A549 (cell line): ENCODE measurements around the gene NEU4. TPM values are rescaled to one million over a fixed set of nuclear protein-coding genes. Genes with fewer than 3 reads are reported as not detected.

ENCODE experiments used
- ATAC-seq, 2 experiments: fragments of 200-7000 bp in 1 of 2; fragments of >200 bp in 1 of 2; cut with Nextera tagmentation in 1 of 2; cut with Tn5 transposase in 1 of 2; 3 replicates each; pipeline versions ENCODE4 v1.8.0 to v1.9.1; 2018 to 2020; ENCODE audit warnings: mild to moderate bottlenecking in 1 of 2, moderate library complexity in 1 of 2
- CTCF ChIA-PET: fragments of 300-600 bp; sonication (Branson Sonifier 250); formaldehyde crosslinking; extraction: SDS; loops from one replicate; lab custom pipeline; 2021; ENCODE audit warnings: antibody characterized with exemption, inconsistent platforms; lab: Yijun Ruan, JAX
- POLR2A ChIA-PET: fragments of 350-600 bp; formaldehyde crosslinking; extraction: SDS; loops from one replicate; lab custom pipeline; 2021; ENCODE audit warnings: antibody characterized with exemption, inconsistent platforms; lab: Yijun Ruan, JAX
- DNase-seq, 2 experiments: peaks; one replicate each; pipeline versions ENCODE4 v3.0.0 to v3.0.0-alpha.2; 2011 to 2016; ENCODE audit warnings: low read depth in 1 of 2, low spot score in 1 of 2
- FAIRE-seq: peaks from 2 replicates; lab custom pipeline; 2011; peaks lifted over from hg19 to GRCh38; lab: Jason Lieb, UNC
- H3K27ac ChIP-seq, 2 experiments: fragments of >200 bp; sonication (Bioruptor Twin); formaldehyde crosslinking; 3 replicates each; pipeline ENCODE4 v1.5.1; 2016 to 2017
- H3K4me1 ChIP-seq: fragments of >200 bp; sonication (Bioruptor Twin); formaldehyde crosslinking; 3 replicates; pipeline ENCODE4 v1.6.1; 2016
- H3K4me2 ChIP-seq: fragments of >200 bp; sonication (Bioruptor Twin); formaldehyde crosslinking; 3 replicates; pipeline ENCODE4 v1.6.1; 2016
- H3K4me3 ChIP-seq: fragments of >200 bp; sonication (Bioruptor Twin); formaldehyde crosslinking; 3 replicates; pipeline ENCODE4 v1.5.1; 2016
- H3K9me3 ChIP-seq: fragments of >200 bp; sonication (Bioruptor Twin); formaldehyde crosslinking; 3 replicates; pipeline ENCODE4 v1.6.1; 2016
- CEBPB ChIP-seq, 2 experiments: fragments of >200 bp in 1 of 2; sonication (Bioruptor Twin) in 1 of 2; formaldehyde crosslinking in 1 of 2; IDR thresholded peaks; 2 replicates each; pipeline ENCODE4 v1.6.1; 2012 to 2016
- CHD2 ChIP-seq: fragments of 150-350 bp; IDR thresholded peaks from 2 replicates; pipeline ENCODE4 v1.6.1; 2014; ENCODE audit warnings: low read length; ENCODE audit not compliant: partially characterized antibody
- EHF ChIP-seq: fragments of 250-450 bp; sonication (Bioruptor Pico); IDR thresholded peaks from 2 replicates; pipeline ENCODE4 v1.5.0; 2020; ENCODE audit warnings: mild to moderate bottlenecking
- EHMT2 ChIP-seq: fragments of 200-600 bp; sonication (generic); IDR thresholded peaks from 2 replicates; pipeline ENCODE4 v1.6.1; 2016; ENCODE audit warnings: antibody characterized with exemption, low read depth, mild to moderate bottlenecking, moderate library complexity
- ELK1 ChIP-seq: fragments of 150-350 bp; IDR thresholded peaks from 2 replicates; pipeline ENCODE4 v1.6.1; 2014; ENCODE audit warnings: low read depth, mild to moderate bottlenecking, low read length
- FOSB ChIP-seq: fragments of 250-450 bp; sonication (Bioruptor Pico); IDR thresholded peaks from 2 replicates; pipeline ENCODE4 v1.5.0; 2020; ENCODE audit warnings: mild to moderate bottlenecking, moderate library complexity
- FOSL2 ChIP-seq, 2 experiments: fragments of 450-650 bp in 1 of 2; fragments of >200 bp in 1 of 2; sonication (Bioruptor Twin) in 1 of 2; formaldehyde crosslinking; IDR thresholded peaks; 2 replicates each; pipeline versions ENCODE4 v1.5.0 to v1.6.1; 2016 to 2020; ENCODE audit warnings: mild to moderate bottlenecking in 1 of 2, moderate library complexity in 1 of 2
- HES2 ChIP-seq: fragments of >200 bp; sonication (Bioruptor Twin); formaldehyde crosslinking; IDR thresholded peaks from 2 replicates; pipeline ENCODE4 v1.6.1; 2016
- HMGXB4 ChIP-seq: fragments of 250-450 bp; sonication (Bioruptor Pico); IDR thresholded peaks from 2 replicates; pipeline ENCODE4 v1.5.0; 2021; ENCODE audit warnings: mild to moderate bottlenecking, moderate library complexity, borderline replicate concordance
- HOXB13 ChIP-seq: fragments of 250-450 bp; sonication (Bioruptor Pico); IDR thresholded peaks from 2 replicates; pipeline ENCODE4 v1.5.0; 2020; ENCODE audit warnings: low read depth, mild to moderate bottlenecking, moderate library complexity
- HOXB5 ChIP-seq: fragments of 250-450 bp; sonication (Bioruptor Pico); IDR thresholded peaks from 2 replicates; pipeline ENCODE4 v1.5.0; 2020; ENCODE audit warnings: mild to moderate bottlenecking, moderate library complexity
- KDM1A ChIP-seq: fragments of 200-600 bp; sonication (generic); IDR thresholded peaks from 2 replicates; pipeline ENCODE4 v1.6.1; 2016; ENCODE audit warnings: low read depth, mild to moderate bottlenecking
- MAFK ChIP-seq: fragments of 450-650 bp; IDR thresholded peaks from 2 replicates; pipeline ENCODE4 v1.6.1; 2014; ENCODE audit not compliant: partially characterized antibody
- MAX ChIP-seq: IDR thresholded peaks from 2 replicates; pipeline ENCODE4 v1.6.1; 2012
- MYC ChIP-seq: IDR thresholded peaks from 2 replicates; pipeline ENCODE4 v1.6.1; 2012; ENCODE audit warnings: mild to moderate bottlenecking, inconsistent platforms, low read length, improper control_type of control experiment, borderline replicate concordance
- NR3C1 ChIP-seq: fragments of >200 bp; sonication (Bioruptor Twin); formaldehyde crosslinking; IDR thresholded peaks from 3 replicates; pipeline ENCODE4 v1.6.1; 2017
- PHF8 ChIP-seq: fragments of 200-600 bp; sonication (generic); IDR thresholded peaks from 2 replicates; pipeline ENCODE4 v1.6.1; 2016; ENCODE audit warnings: low read depth, mild to moderate bottlenecking, antibody characterized with exemption, moderate library complexity, borderline replicate concordance
- RAD21 ChIP-seq, 2 experiments: fragments of >200 bp in 1 of 2; sonication (Bioruptor Twin) in 1 of 2; formaldehyde crosslinking in 1 of 2; IDR thresholded peaks in 1 of 2; conservative IDR thresholded peaks in 1 of 2; 2 replicates in 1 of 2; 3 replicates in 1 of 2; pipeline ENCODE4 v1.6.1; 2012 to 2018; ENCODE audit warnings: inconsistent platforms in 1 of 2
- RCOR1 ChIP-seq: fragments of 150-350 bp; IDR thresholded peaks from 2 replicates; pipeline ENCODE4 v1.6.1; 2014; ENCODE audit warnings: antibody characterized with exemption, low read length, low read depth
- REST ChIP-seq: fragments of 200-600 bp; sonication (generic); IDR thresholded peaks from 2 replicates; pipeline ENCODE4 v1.6.1; 2016; ENCODE audit warnings: antibody characterized with exemption, mild to moderate bottlenecking, moderate library complexity
- SMC3 ChIP-seq: fragments of >200 bp; sonication (Bioruptor Twin); formaldehyde crosslinking; IDR thresholded peaks from 3 replicates; pipeline ENCODE4 v1.6.1; 2018; ENCODE audit warnings: inconsistent platforms
- SREBF2 ChIP-seq: fragments of 450-650 bp; IDR thresholded peaks from 2 replicates; pipeline ENCODE4 v1.6.1; 2014; ENCODE audit warnings: mild to moderate bottlenecking, moderate library complexity
- TFCP2L1 ChIP-seq: fragments of 250-450 bp; sonication (Bioruptor Pico); IDR thresholded peaks from 2 replicates; pipeline ENCODE4 v1.5.0; 2021; ENCODE audit warnings: mild to moderate bottlenecking
- ZSCAN20 ChIP-seq: fragments of 250-450 bp; sonication (Bioruptor Pico); IDR thresholded peaks from 2 replicates; pipeline ENCODE4 v1.8.0; 2022; ENCODE audit warnings: mild to moderate bottlenecking, moderate library complexity
- WGBS: methylation state at CpG from one replicate; pipeline ENCODE4 v1.1.6; 2017; ENCODE audit errors: missing lambda C conversion rate; 5-methylcytosine and 5-hydroxymethylcytosine counted together
- polyA plus RNA-seq, 4 experiments: library from polyadenylated mRNA; depleted of rRNA in 3 of 4; stranded (reverse); fragments of >200 nt; fragmentation: RNase III in 1 of 4; extraction: RNeasy Plus Mini Kit Qiagen cat#74134 plus additional on column Dnase treatment in 1 of 4; gene quantifications; 2 replicates in 3 of 4; 3 replicates in 1 of 4; pipeline ENCODE4 v1.2.3, GENCODE V29; 2011 to 2017

NEU4 gene
- polyA plus RNA-seq, 2 of the 4 experiments (the other 2 are of a cell fraction): 0.13 to 0.19 TPM

GRCh38 chr2:241834527-241835210 lies 25.7 kb downstream of the NEU4 start:
- TF ChIP-seq SMC3 (no peak), EHMT2 (no peak), EHF (CRISPR knock-in tag) (no peak), ELK1 (no peak), MAFK (no peak), CEBPB (IDR thresholded peaks at IDR 0.05) (no peak), CHD2 (no peak), ZSCAN20 (CRISPR knock-in tag) (no peak), HOXB13 (CRISPR knock-in tag) (no peak), HOXB5 (CRISPR knock-in tag) (no peak), MYC (no peak), FOSB (CRISPR knock-in tag) (no peak), TFCP2L1 (CRISPR knock-in tag) (no peak), MAX (no peak), HES2 (no peak), SREBF2 (no peak), REST (no peak), RAD21 (conservative IDR thresholded peaks at IDR 0.05 in 1 of 2, IDR thresholded peaks at IDR 0.05 in 1 of 2) (no peak)
- 87% methylated on average over 10 of the region's 10 CpGs for WGBS
- no peak for ATAC-seq
- Histone ChIP-seq H3K4me3 (no peak overlapping the region), H3K9me3 (no peaks in the 10 kb centered on the region), H3K27ac (no peak overlapping the region), H3K4me1 (0 out of 3 replicates have a peak, but pooled peaks cover 3% of the 10 kb centered on the region), H3K4me2 (no peak overlapping the region)
- CTCF ChIA-PET: interaction anchor here (1.6 to 1.8 kb wide), 2 partner anchors 9 to 44 kb away, joined by 3 to 8 read pairs; no protein-coding TSS in a partner anchor
- no peak for FAIRE-seq
- no peak for DNase-seq
- POLR2A ChIA-PET: no interaction called here

GRCh38 chr2:241835611-241836010 lies 26.6 kb downstream of the NEU4 start:
- no peak for ATAC-seq
- Histone ChIP-seq H3K27ac (no peak overlapping the region), H3K4me3 (no peak overlapping the region), H3K9me3 (no peaks in the 10 kb centered on the region), H3K4me1 (0 out of 3 replicates have a peak, but pooled peaks cover 3% of the 10 kb centered on the region), H3K4me2 (no peak overlapping the region)
- no peak for FAIRE-seq
- no peak for TF ChIP-seq HMGXB4 (CRISPR knock-in tag)
- TF ChIP-seq RAD21 (conservative IDR thresholded peaks at IDR 0.05 in 1 of 2, IDR thresholded peaks at IDR 0.05 in 1 of 2): no peak
- TF ChIP-seq SREBF2: no peak
- no peak for TF ChIP-seq PHF8
- TF ChIP-seq EHMT2: no peak
- TF ChIP-seq KDM1A: no peak
- TF ChIP-seq MAFK: no peak
- TF ChIP-seq CEBPB (IDR thresholded peaks at IDR 0.05): no peak
- no peak for TF ChIP-seq CHD2
- TF ChIP-seq NR3C1: no peak
- TF ChIP-seq RCOR1: no peak
- TF ChIP-seq FOSL2 (IDR thresholded peaks at IDR 0.05): no peak
- no peak for TF ChIP-seq FOSL2 (CRISPR knock-in tag; IDR thresholded peaks at IDR 0.05)
- CTCF ChIA-PET: interaction anchor here (1.6 to 1.8 kb wide), 2 partner anchors 10 to 43 kb away, joined by 3 to 8 read pairs; no protein-coding TSS in a partner anchor
- POLR2A ChIA-PET: no interaction called here
- DNase-seq: no peak
- 85% methylated on average over 4 of the region's 4 CpGs for WGBS
